Loucy (cell line): ENCODE measurements around the gene FKBP5.

Source experiments
- H2AFZ ChIP-seq: fragments of 200-600 bp; sonication (generic); 2 replicates; pipeline ENCODE4 v1.6.0; 2016; ENCODE audit warnings: antibody characterized with exemption, mild to moderate bottlenecking, low read length, moderate library complexity
- H3F3A ChIP-seq: fragments of 200-600 bp; 2 replicates; pipeline ENCODE4 v1.6.0; 2016; ENCODE audit warnings: antibody characterized with exemption, low read depth, mild to moderate bottlenecking
- H3K27me3 ChIP-seq: fragments of 200-600 bp; sonication (generic); 2 replicates; pipeline ENCODE4 v1.6.1; 2014; ENCODE audit warnings: low read length, mild to moderate bottlenecking; ENCODE audit not compliant: insufficient read depth, poor library complexity, severe bottlenecking
- H3K36me3 ChIP-seq: fragments of 200-600 bp; sonication (generic); 2 replicates; pipeline ENCODE4 v1.6.1; 2016; ENCODE audit warnings: low read length; ENCODE audit not compliant: insufficient read depth
- H3K4me1 ChIP-seq: fragments of 200-600 bp; sonication (generic); 2 replicates; pipeline ENCODE4 v1.5.1; 2014; ENCODE audit warnings: low read length, mild to moderate bottlenecking; ENCODE audit not compliant: insufficient read depth, poor library complexity, severe bottlenecking
- H3K4me2 ChIP-seq: fragments of 200-600 bp; sonication (generic); 2 replicates; pipeline ENCODE4 v1.6.0; 2014; ENCODE audit warnings: antibody characterized with exemption, low read length, low read depth, mild to moderate bottlenecking; ENCODE audit not compliant: poor library complexity, severe bottlenecking
- H3K4me3 ChIP-seq: fragments of 200-600 bp; sonication (generic); 2 replicates; pipeline ENCODE4 v1.5.1; 2014; ENCODE audit warnings: low read length, mild to moderate bottlenecking, mixed read lengths; ENCODE audit not compliant: poor library complexity, severe bottlenecking
- H3K79me2 ChIP-seq: fragments of 200-600 bp; sonication (generic); 2 replicates; pipeline ENCODE4 v1.6.1; 2014; ENCODE audit warnings: low read length; ENCODE audit not compliant: insufficient read depth
- H3K9ac ChIP-seq: fragments of 200-600 bp; sonication (generic); 2 replicates; pipeline ENCODE4 v1.6.0; 2014; ENCODE audit warnings: mild to moderate bottlenecking, low read depth, low read length, moderate library complexity; ENCODE audit not compliant: poor library complexity, severe bottlenecking
- H3K9me2 ChIP-seq: fragments of 200-600 bp; sonication (generic); replicated peaks from 2 replicates; pipeline ENCODE4 v1.6.1; 2016; ENCODE audit warnings: low read depth, low read length, mixed read lengths
- H3K9me3 ChIP-seq: fragments of 200-600 bp; sonication (generic); 2 replicates; pipeline ENCODE4 v1.6.1; 2014; ENCODE audit warnings: mild to moderate bottlenecking, antibody characterized with exemption, low read length, low read depth; ENCODE audit not compliant: insufficient read depth
- H4K20me1 ChIP-seq: fragments of 200-600 bp; sonication (generic); 2 replicates; pipeline ENCODE4 v1.6.0; 2014; ENCODE audit warnings: antibody characterized with exemption, low read length, mild to moderate bottlenecking; ENCODE audit not compliant: insufficient read depth, poor library complexity, severe bottlenecking
- EZH2phosphoT487 ChIP-seq: fragments of 200-600 bp; IDR thresholded peaks from 2 replicates; pipeline ENCODE4 v1.6.1; 2018; ENCODE audit warnings: antibody characterized with exemption, mild to moderate bottlenecking, moderate library complexity, borderline replicate concordance
- TF ChIP-seq, protein P1 (sequence below): fragments of 200-600 bp; sonication (generic); conservative IDR thresholded peaks from 2 replicates; pipeline ENCODE4 v1.5.1; 2014; ENCODE audit warnings: mild to moderate bottlenecking, antibody characterized with exemption, low read length

Gene FKBP5

DNA sequence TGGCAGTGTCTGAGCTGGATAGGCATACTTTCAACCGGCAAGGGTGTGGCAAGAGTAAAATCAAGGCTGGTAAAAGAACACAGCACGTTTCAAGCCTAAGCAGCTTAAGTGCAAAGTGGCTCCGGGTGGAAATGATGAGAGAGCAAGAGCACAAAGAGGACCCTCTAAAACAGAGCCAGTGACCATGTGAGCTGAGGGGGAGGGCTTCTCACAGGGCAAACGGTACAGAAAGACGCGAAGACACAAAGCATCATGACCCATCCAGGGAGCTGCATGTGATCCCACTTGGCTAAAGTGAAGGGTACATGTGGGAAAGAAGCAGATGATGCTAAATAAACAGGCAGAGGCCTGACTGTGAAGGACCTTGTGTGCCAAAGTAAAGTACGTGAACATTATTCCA, 25.7 kb downstream of the FKBP5 start:
- H2AFZ ChIP-seq = no peak overlapping the region
- peaks cover 31% of the 10 kb centered on the region for H3K4me1 ChIP-seq

DNA sequence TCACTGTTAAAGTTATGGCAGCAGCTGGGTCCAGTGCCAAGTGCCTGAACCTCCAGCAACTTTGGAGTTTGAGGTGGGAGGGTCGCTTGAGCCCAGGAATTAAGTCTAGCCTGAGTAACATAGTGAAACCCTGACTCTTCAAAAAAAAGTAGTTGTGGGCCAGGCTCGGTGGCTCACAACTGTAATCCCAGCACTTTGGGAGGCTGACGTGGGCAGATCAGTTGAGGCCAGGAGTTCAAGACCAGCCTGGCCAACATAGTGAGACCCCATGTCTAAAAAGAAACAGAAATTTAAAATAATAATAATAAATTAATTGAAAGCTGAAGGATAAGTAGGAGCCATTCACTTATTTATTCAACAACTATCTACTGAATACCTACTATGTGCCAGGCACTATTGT, 33.8 kb downstream of the FKBP5 start:
- Histone ChIP-seq H3K4me3 (no peak overlapping the region), H3K4me2 (no peak overlapping the region), H4K20me1 (peaks cover 69% of the 10 kb centered on the region), H3K27me3 (no peaks in the 10 kb centered on the region), H3K36me3 (peaks cover 9% of the 10 kb centered on the region; the same call in 1 of the 2 replicates), H3K9ac (no peak overlapping the region), H3F3A (no peaks in the 10 kb centered on the region; the same call in 1 of the 2 replicates), H3K4me1 (no peaks in the 10 kb centered on the region), H3K79me2 (peaks cover 83% of the 10 kb centered on the region), H2AFZ (no peak overlapping the region), H3K9me2 (no peaks in the 10 kb centered on the region), H3K9me3 (no peaks in the 10 kb centered on the region)
- TF ChIP-seq, protein P1, sequence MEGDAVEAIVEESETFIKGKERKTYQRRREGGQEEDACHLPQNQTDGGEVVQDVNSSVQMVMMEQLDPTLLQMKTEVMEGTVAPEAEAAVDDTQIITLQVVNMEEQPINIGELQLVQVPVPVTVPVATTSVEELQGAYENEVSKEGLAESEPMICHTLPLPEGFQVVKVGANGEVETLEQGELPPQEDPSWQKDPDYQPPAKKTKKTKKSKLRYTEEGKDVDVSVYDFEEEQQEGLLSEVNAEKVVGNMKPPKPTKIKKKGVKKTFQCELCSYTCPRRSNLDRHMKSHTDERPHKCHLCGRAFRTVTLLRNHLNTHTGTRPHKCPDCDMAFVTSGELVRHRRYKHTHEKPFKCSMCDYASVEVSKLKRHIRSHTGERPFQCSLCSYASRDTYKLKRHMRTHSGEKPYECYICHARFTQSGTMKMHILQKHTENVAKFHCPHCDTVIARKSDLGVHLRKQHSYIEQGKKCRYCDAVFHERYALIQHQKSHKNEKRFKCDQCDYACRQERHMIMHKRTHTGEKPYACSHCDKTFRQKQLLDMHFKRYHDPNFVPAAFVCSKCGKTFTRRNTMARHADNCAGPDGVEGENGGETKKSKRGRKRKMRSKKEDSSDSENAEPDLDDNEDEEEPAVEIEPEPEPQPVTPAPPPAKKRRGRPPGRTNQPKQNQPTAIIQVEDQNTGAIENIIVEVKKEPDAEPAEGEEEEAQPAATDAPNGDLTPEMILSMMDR = no peak
- no peak for TF ChIP-seq EZH2phosphoT487

More for the DNA sequence above, 25.7 kb downstream of the FKBP5 start:
- H3K4me3 ChIP-seq = no peak overlapping the region
- TF ChIP-seq EZH2phosphoT487 = no peak
- TF ChIP-seq, protein P1 = no peak
- H3K27me3 ChIP-seq = no peaks in the 10 kb centered on the region
- no peaks in the 10 kb centered on the region for H3K9me2 ChIP-seq
- H3F3A ChIP-seq = 0 out of 2 replicates have a peak, but pooled peaks cover 1% of the 10 kb centered on the region
- H3K9me3 ChIP-seq = no peaks in the 10 kb centered on the region
- H4K20me1 ChIP-seq = peaks cover 63% of the 10 kb centered on the region
- no peak overlapping the region for H3K9ac ChIP-seq
- peaks cover 69% of the 10 kb centered on the region for H3K79me2 ChIP-seq
- no peak overlapping the region for H3K4me2 ChIP-seq
- H3K36me3 ChIP-seq = 0 out of 2 replicates have a peak, but pooled peaks cover 3% of the 10 kb centered on the region

DNA sequence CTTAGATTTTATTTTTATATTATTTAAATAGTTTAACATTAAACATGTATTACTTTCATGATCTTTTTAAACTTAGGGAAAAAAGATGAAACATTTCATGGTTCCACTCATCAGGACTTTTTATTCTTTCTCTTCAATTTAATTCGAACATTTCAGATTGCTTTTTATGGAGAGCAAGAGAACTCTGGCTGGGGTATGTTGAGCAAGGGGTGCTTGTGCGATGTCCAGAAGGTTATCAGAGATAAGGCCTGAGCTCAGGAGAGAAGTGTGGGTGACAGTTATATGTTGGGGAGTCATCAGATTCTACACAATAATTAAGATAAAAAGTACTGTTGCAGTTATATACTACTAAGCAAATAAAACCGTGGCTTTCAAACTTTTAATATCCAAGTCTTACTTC, 37.5 kb downstream of the FKBP5 start:
- no peak overlapping the region for H3K4me3 ChIP-seq
- H3F3A ChIP-seq = no peaks in the 10 kb centered on the region; the same call in 1 of the 2 replicates
- H3K9ac ChIP-seq = no peak overlapping the region
- H2AFZ ChIP-seq = no peak overlapping the region
- peaks cover 82% of the 10 kb centered on the region for H4K20me1 ChIP-seq
- no peaks in the 10 kb centered on the region for H3K4me1 ChIP-seq
- no peaks in the 10 kb centered on the region for H3K9me2 ChIP-seq
- peaks cover 95% of the 10 kb centered on the region for H3K79me2 ChIP-seq
- no peak overlapping the region for H3K4me2 ChIP-seq
- TF ChIP-seq EZH2phosphoT487 = no peak
- TF ChIP-seq, protein P1 = no peak
- no peaks in the 10 kb centered on the region for H3K9me3 ChIP-seq
- no peaks in the 10 kb centered on the region for H3K27me3 ChIP-seq
- peaks cover 14% of the 10 kb centered on the region; the same call in 1 of the 2 replicates for H3K36me3 ChIP-seq
